GM19193 (cell line): ENCODE data around the gene OSBPL2.

Experiments
- POLR2A ChIP-seq: IDR thresholded peaks from 4 replicates; pipeline ENCODE4 v1.6.1; 2011; ENCODE audit not compliant: insufficient read depth, insufficient read length; ENCODE audit errors: extremely low read depth

Gene OSBPL2

GRCh38 chr20:62201173-62202082 lies 36.9 kb upstream of the OSBPL2 start:
- TF ChIP-seq POLR2A: no peak

- TF ChIP-seq POLR2A: no peak
Measured at GRCh38 chr20:62202083-62202395, 36.3 kb upstream of the OSBPL2 start.

- no peak for TF ChIP-seq POLR2A
Measured at GRCh38 chr20:62202676-62203377, 35.5 kb upstream of the OSBPL2 start.

DNA sequence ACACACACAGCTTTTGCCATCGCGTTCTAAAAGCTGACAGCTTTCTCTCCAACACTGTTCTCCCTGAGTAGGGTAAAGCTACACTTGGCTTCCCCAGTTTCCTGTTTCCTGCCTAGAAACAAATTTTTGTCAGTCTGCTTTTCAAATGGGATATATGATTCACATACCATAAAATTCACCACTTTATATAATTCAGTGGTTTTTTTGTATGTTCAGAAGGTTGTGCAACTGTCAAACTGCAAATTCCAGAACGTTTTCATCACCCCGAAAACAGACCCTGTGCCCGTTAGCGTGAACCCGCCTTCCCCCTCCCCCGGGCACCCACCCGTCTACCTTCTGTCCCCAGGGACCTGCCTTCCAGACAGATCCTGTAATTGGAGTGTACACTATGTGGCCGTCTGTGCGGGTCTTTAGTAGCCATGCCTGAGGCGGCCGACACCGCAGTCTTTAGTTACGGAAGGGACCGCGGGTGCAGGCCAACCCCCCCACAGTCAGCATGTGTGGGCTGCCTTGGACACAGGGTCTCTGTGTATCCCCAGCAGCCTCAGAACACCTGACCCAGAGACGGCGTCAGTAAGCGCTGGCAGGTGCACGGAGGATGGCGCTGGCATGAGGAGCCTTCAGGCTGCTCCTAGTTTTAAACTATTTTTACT lies 34.8 kb upstream of the OSBPL2 start:
- TF ChIP-seq POLR2A: no peak

DNA sequence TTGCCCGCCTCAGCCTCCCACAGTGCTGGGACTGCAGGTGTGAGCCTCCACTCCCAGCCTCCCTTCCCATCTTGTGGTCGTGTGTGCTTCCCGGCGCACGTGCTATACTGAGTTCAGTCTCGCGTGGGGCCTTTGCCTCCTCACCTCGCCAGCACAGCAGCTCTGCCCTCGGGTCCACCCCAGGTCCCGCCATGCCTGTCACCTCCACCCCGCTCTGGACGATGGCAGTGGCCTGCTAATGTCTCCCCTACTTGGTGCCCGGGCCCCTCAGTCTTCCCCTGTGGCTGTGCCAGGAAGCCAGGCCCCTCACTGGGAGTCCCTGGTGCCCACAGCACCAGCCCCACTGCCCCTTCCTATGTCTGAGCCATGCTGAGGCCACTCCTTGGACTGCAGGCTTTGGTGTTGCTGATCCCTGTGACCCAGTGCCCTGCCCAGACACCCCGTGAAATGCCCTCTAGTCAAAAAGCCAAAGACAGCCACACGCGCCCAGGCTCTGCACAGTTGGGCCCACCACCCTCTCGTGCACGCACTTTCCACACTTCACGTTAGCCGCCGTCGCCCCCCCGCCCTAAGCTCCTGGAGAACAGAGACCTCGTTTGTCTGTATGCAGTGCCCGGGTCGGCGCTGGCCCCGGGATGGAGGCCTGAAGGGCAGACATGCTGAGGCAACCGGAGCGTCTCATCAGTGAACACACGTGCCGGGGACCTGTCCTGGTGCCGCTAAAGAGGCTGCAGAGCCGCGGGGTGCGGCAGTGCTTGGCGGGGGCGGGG lies 32.5 kb upstream of the OSBPL2 start:
- no peak for TF ChIP-seq POLR2A

- no peak for TF ChIP-seq POLR2A
Measured at GRCh38 chr20:62206388-62206775, 31.9 kb upstream of the OSBPL2 start.

- no peak for TF ChIP-seq POLR2A
Measured at GRCh38 chr20:62208061-62208794, 30.1 kb upstream of the OSBPL2 start.

GRCh38 chr20:62208795-62209755 lies 29.2 kb upstream of the OSBPL2 start:
- TF ChIP-seq POLR2A: no peak

DNA sequence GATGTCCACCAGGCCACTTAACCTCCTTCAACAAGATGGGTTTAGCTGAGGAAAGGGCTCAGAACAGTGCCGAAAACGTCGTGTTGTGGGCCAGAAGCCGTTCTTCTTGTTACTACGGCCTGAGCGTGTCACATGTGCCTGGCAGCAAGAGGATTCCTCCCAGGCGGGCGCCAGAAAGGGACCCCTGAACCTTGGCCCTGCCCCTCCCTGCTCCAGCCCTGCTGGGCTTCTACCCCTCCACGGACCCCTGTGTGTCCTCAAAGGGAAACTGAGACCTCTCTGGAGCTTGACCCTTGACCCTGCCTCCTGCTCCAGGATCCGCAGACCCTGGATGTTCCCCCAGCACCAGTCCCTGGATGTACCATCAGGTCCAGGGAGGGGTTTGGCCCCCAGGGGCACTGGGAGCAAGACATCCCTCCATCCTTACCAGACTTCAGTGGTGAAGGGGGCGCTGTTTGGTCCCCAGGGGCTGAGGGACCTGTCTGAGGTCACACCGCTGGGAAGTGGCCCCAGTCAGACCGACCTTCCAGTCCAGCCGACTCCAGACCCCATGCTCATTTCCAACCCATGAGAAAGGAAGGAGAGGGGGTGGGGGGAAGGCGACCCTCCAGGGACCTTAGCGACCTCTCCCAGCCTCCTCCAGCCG lies 28.3 kb upstream of the OSBPL2 start:
- no peak for TF ChIP-seq POLR2A

DNA sequence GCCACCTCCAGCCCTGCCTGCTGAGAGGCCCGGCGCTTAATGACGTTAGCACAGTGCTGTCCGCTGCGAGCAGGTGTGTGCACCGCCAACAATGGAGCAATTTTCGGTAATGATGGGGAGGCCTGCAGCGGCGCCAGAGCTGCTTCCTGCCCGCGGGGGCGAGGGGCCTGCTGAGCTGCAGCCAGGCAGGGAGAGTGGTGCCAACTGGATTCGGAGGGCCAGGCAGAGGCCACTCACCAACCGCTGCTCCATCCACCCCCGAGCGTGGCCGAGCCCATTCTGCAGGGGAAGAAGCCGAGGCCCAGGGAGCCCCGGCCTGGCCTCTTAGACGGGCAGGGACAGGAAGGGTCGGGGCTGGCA lies 27.8 kb upstream of the OSBPL2 start:
- TF ChIP-seq POLR2A: no peak

DNA sequence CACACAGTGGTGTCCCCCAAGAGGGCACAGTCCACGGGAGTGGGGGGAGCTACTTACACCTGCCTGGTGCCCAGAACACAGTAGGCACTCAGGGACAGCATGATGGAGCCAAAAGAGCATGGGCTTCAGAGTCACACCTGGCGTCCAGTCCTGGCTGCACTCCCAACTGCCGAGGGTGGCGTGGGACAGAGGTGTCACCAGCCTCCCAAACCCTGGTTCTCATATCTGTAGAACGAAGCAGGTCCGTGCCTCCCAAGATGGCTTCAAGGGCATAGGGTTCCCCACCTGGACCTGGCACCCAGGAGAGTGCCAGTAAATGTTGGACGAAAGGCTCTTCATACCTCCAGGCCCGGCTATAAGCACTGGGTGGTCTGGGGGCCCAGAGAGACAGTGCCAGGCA lies 27.1 kb upstream of the OSBPL2 start:
- no peak for TF ChIP-seq POLR2A

- no peak for TF ChIP-seq POLR2A
Measured at GRCh38 chr20:62211769-62212288, 26.5 kb upstream of the OSBPL2 start.

DNA sequence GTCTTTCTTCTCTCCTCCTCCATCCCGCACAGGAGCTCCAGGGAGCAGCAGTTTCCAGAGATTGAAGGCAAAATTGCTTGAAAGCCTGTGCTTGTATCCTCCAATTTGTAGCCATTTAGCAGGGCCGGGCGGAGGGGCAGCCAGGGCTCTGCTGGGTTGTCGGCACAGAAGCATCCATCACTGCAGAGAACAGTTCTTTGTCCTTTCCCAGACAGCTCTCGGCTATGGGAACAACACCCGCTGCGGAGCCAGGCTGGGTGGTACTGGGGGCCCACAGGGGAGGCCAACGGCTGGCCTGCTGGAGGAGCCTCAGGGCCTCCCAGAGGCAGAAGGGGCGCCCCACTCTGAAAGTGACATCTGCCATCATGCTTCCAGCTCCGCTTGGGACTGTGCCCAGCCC lies 26.0 kb upstream of the OSBPL2 start:
- no peak for TF ChIP-seq POLR2A

DNA sequence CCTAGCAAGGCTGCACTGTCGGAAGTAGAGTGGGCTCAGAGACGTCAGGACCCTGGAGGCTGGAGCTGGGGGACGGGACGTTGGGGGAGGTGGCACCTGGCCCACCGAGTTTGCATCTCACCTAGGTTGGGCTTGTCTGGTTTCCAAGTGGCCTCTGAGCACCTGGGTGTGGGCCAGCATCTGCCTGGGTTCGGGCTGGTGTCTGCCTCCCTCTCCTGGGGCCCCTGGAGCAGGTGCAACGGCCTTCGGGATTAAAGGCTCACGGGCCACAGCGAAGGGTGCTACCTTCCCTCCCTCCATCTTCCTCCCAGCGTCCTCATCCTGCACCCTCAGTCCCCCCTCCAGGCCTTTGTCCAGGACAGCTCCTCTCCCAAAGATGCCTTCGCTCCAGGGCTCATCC lies 24.3 kb upstream of the OSBPL2 start:
- no peak for TF ChIP-seq POLR2A
